ENCODE data around the gene TRAPPC2. TPM values are rescaled to one million over a fixed set of nuclear protein-coding genes. Genes with fewer than 3 reads are reported as not detected.
A peak's percentile ranks its signal among the peaks of the same experiment; 100 is the strongest.

The TRAPPC2 gene
- total RNA-seq, 2 experiments from 2014 or later, result 22.2 to 27.0 TPM

- intact Hi-C loops (cut with micrococcal nuclease; ENCODE audit: unreplicated experiment), result no loop called here
- H3K9me3 ChIP-seq (ENCODE audit: low read length), result no peaks in the 10 kb centered on the region
- H3K4me3 ChIP-seq (ENCODE audit: low read depth, low read length, poor library complexity, severe bottlenecking), result no peak overlapping the region
- no peak overlapping the region for H3K27ac ChIP-seq (ENCODE audit: low read depth, low read length, poor library complexity, severe bottlenecking)
- no peaks in the 10 kb centered on the region for H3K9me2 ChIP-seq (ENCODE audit: insufficient read depth, low read length)
- H3K36me3 ChIP-seq (ENCODE audit: insufficient read depth, low read length), result peaks cover 100% of the 10 kb centered on the region
- H3K4me2 ChIP-seq (ENCODE audit: low read length), result no peak overlapping the region
- POLR2A ChIA-PET, result interaction anchor here (0.6 to 2.5 kb wide), 2 partner anchors 8 to 466 kb away, joined by 3 to 9 read pairs; no protein-coding TSS in a partner anchor
- CTCF ChIA-PET (ENCODE audit: unreplicated experiment), result no interaction called here
- TF ChIP-seq EZH2phosphoT487 (IDR thresholded peaks at IDR 0.05; ENCODE audit: borderline replicate concordance, low read depth, low read length) (no peak), CTCF (conservative IDR thresholded peaks at IDR 0.05; ENCODE audit: low read length) (no peak)
- no peaks in the 10 kb centered on the region for H3K79me2 ChIP-seq (ENCODE audit: insufficient read depth, low read depth, low read length)
- BruUV-seq (replicated peaks), result no TSS peak
- no peaks in the 10 kb centered on the region for H3K4me1 ChIP-seq (ENCODE audit: insufficient read depth, low read length, poor library complexity, severe bottlenecking)
- H4K20me1 ChIP-seq (ENCODE audit: insufficient read depth, low read length), result no peaks in the 10 kb centered on the region
- no peak overlapping the region for H2AFZ ChIP-seq (ENCODE audit: low read length)
- no peak for DNase-seq (ENCODE audit: low spot score)
These were observed 35.7 kb upstream of the TRAPPC2 start for GRCh38 chrX:13770013-13770535.

GRCh38 chrX:13768939-13769338 lies 34.5 kb upstream of the TRAPPC2 start:
- peaks cover 99% of the 10 kb centered on the region for H3K36me3 ChIP-seq (ENCODE audit: insufficient read depth, low read length)
- ChIA-PET POLR2A (no interaction called here), CTCF (ENCODE audit: unreplicated experiment) (no interaction called here)
- DNase-seq (ENCODE audit: low spot score), result no peak
- intact Hi-C loops (cut with micrococcal nuclease; ENCODE audit: unreplicated experiment), result no loop called here
- no peaks in the 10 kb centered on the region for H3K79me2 ChIP-seq (ENCODE audit: insufficient read depth, low read depth, low read length)
- TF ChIP-seq EZH2phosphoT487 (IDR thresholded peaks at IDR 0.05; ENCODE audit: borderline replicate concordance, low read depth, low read length), result no peak
- no peak for TF ChIP-seq CTCF (conservative IDR thresholded peaks at IDR 0.05; ENCODE audit: low read length)
- no peak overlapping the region for H2AFZ ChIP-seq (ENCODE audit: low read length)
- no peaks in the 10 kb centered on the region for H3K9me3 ChIP-seq (ENCODE audit: low read length)
- H3K4me1 ChIP-seq (ENCODE audit: insufficient read depth, low read length, poor library complexity, severe bottlenecking), result no peaks in the 10 kb centered on the region
- no peak overlapping the region for H3K27ac ChIP-seq (ENCODE audit: low read depth, low read length, poor library complexity, severe bottlenecking)
- BruUV-seq (replicated peaks), result no TSS peak
- no peak overlapping the region for H3K4me3 ChIP-seq (ENCODE audit: low read depth, low read length, poor library complexity, severe bottlenecking)
- no peaks in the 10 kb centered on the region for H4K20me1 ChIP-seq (ENCODE audit: insufficient read depth, low read length)
- no peak overlapping the region for H3K4me2 ChIP-seq (ENCODE audit: low read length)
- no peaks in the 10 kb centered on the region for H3K9me2 ChIP-seq (ENCODE audit: insufficient read depth, low read length)

GRCh38 chrX:13764765-13765164 lies 30.3 kb upstream of the TRAPPC2 start:
- Histone ChIP-seq H3K4me2 (ENCODE audit: low read length) (no peak overlapping the region), H3K4me3 (ENCODE audit: low read depth, low read length, poor library complexity, severe bottlenecking) (no peak overlapping the region), H3K4me1 (ENCODE audit: insufficient read depth, low read length, poor library complexity, severe bottlenecking) (peaks cover 26% of the 10 kb centered on the region), H4K20me1 (ENCODE audit: insufficient read depth, low read length) (no peaks in the 10 kb centered on the region), H2AFZ (ENCODE audit: low read length) (no peak overlapping the region), H3K9me3 (ENCODE audit: low read length) (no peaks in the 10 kb centered on the region), H3K79me2 (ENCODE audit: insufficient read depth, low read depth, low read length) (peaks cover 26% of the 10 kb centered on the region; the same call in 1 of the 2 replicates), H3K27ac (ENCODE audit: low read depth, low read length, poor library complexity, severe bottlenecking) (no peak overlapping the region), H3K9me2 (ENCODE audit: insufficient read depth, low read length) (no peaks in the 10 kb centered on the region), H3K36me3 (ENCODE audit: insufficient read depth, low read length) (peaks cover 99% of the 10 kb centered on the region)
- ChIA-PET CTCF (ENCODE audit: unreplicated experiment) (no interaction called here), POLR2A (interaction anchor here (0.8 kb wide), 1 partner anchor 10 kb away, joined by 3 read pairs; no protein-coding TSS in a partner anchor)
- TF ChIP-seq CTCF (conservative IDR thresholded peaks at IDR 0.05; ENCODE audit: low read length), result peak; percentile 35; the same call in 1 of the 2 replicates
- no peak for TF ChIP-seq EZH2phosphoT487 (IDR thresholded peaks at IDR 0.05; ENCODE audit: borderline replicate concordance, low read depth, low read length)
- no peak for DNase-seq (ENCODE audit: low spot score)
- BruUV-seq (replicated peaks), result no TSS peak
- intact Hi-C loops (cut with micrococcal nuclease; ENCODE audit: unreplicated experiment), result no loop called here
